ENCODE results near the gene IFNA13.

IFNA13 gene

DNA sequence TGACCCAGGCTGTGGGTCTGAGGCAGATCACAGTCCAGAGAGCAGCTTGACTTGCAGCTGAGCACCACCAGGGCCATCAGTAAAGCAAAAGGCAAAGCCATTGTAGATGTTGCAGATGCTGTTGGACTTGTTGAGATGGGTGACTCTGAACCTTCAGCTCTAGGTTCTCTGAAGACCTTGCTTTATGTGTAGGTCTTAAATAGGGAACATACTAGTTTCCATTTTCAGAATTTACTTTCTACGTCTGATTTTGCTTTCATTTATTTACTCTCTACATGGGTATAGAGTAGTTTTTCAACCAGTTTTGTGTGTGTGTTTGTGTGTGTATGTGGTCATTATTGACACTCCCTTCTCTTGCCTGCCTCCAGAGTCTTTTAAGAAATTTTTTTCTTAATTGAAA, 17.1 kb downstream of the IFNA13 start, which contains the start of gene IFNA6:
IFNA6 (minus strand) TSS at position 101 of the 400 bp plus-strand sequence; CDS start at position 101, 0 bp downstream.
- H3K4me3 ChIP-seq (ENCODE audit: insufficient read length, low read depth): no peak within 1 kb of the TSS
- H3K27me3 ChIP-seq (ENCODE audit: insufficient read depth, insufficient read length): no peaks in the 10 kb centered on the region
- no peaks in the 10 kb centered on the region for H3K36me3 ChIP-seq (ENCODE audit: insufficient read depth, insufficient read length, low read length)
- H3K9ac ChIP-seq (ENCODE audit: insufficient read length, low read depth): no peak within 1 kb of the TSS
- no peaks in the 10 kb centered on the region for H3K9me3 ChIP-seq (ENCODE audit: insufficient read depth, low read length)
- H3K4me1 ChIP-seq (ENCODE audit: insufficient read depth, insufficient read length): no peaks in the 10 kb centered on the region
- no peak for DNase-seq (ENCODE audit: low read depth, low spot score)
- TF ChIP-seq ZNF274 (IDR thresholded peaks at IDR 0.05; ENCODE audit: low read depth, low read length) (no peak), YY1 (IDR thresholded peaks at IDR 0.05; ENCODE audit: insufficient read depth, insufficient read length) (no peak)

DNA sequence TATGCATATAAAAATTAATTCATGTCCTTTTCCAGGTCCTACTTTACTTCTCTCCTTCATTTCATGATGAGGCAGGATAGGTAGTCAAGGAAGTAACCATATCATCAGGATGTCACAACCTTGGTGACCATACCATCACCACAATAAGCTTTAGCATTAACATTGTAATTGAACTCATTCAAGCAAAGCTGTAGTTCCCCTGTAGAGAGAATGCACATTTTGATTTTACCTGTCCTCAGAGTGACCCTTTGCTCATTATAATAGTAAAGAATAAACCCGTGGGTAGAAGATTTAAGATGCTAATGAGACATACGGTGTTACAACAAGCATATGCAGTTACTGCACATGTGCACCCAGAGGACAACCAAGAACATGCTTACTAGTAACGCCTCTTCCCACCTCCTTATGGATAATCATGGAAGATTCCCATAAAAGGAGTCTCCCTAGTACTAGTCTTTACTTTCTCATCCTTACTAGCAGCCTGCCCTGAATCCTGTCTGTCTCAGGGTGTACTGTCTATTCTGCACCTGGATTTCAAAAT, 19.4 kb downstream of the IFNA13 start:
- no peak for DNase-seq (ENCODE audit: low read depth, low spot score)
- Histone ChIP-seq H3K4me1 (ENCODE audit: insufficient read depth, insufficient read length) (no peaks in the 10 kb centered on the region), H3K9ac (ENCODE audit: insufficient read length, low read depth) (no peak overlapping the region), H3K27me3 (ENCODE audit: insufficient read depth, insufficient read length) (no peaks in the 10 kb centered on the region), H3K36me3 (ENCODE audit: insufficient read depth, insufficient read length, low read length) (no peaks in the 10 kb centered on the region), H3K4me3 (ENCODE audit: insufficient read length, low read depth) (no peak overlapping the region), H3K9me3 (ENCODE audit: insufficient read depth, low read length) (no peaks in the 10 kb centered on the region)
- no peak for TF ChIP-seq ZNF274 (IDR thresholded peaks at IDR 0.05; ENCODE audit: low read depth, low read length)
- TF ChIP-seq SUZ12 (IDR thresholded peaks at IDR 0.05; ENCODE audit: extremely low read depth, insufficient read depth, insufficient read length): no peak
- no peak for TF ChIP-seq YY1 (IDR thresholded peaks at IDR 0.05; ENCODE audit: insufficient read depth, insufficient read length)

DNA sequence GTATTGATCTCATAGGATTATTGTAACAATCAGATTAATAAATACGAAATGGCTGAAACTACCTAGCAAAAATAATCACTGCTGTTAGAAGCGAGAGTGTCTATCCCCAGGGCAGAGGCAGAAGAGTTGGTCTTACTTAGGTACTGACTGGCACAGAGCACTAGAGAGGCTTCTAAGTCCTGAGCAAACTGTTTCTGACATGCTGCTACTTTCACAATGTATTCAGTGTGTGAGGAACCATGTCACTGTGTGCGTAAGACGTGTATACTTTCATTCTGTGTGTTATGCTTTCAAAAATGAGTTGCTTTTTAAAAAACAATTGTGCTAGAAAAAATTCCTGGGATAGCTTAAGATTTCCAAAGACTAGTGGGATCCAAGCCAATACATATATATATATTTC, 27.1 kb downstream of the IFNA13 start:
- H3K9ac ChIP-seq (ENCODE audit: insufficient read length, low read depth): no peak overlapping the region

DNA sequence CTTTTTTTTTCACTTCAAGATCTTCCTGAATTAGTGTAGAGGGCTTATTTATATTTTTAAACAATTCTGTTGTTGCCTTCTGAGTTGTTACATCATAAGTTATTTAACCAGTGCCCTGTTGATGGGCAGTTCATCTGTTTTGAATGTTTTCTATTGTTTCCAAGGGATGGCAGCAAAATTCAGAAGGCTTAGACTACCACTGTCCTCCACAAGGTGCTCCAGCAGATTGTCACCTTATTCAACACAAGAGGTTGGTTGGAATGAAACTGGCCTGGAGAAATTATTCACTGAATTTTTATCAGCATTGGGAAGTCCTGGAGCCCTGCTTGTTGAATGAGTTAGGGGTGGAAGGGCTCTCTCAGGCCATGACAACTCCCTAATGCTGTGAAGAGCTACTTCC, 31.4 kb downstream of the IFNA13 start:
- Histone ChIP-seq H3K9me3 (ENCODE audit: insufficient read depth, low read length) (peaks cover 14% of the 10 kb centered on the region; the same call in 1 of the 2 replicates), H3K36me3 (ENCODE audit: insufficient read depth, insufficient read length, low read length) (peaks cover 25% of the 10 kb centered on the region), H3K9ac (ENCODE audit: insufficient read length, low read depth) (no peak overlapping the region), H3K27me3 (ENCODE audit: insufficient read depth, insufficient read length) (no peaks in the 10 kb centered on the region), H3K4me3 (ENCODE audit: insufficient read length, low read depth) (no peak overlapping the region), H3K4me1 (ENCODE audit: insufficient read depth, insufficient read length) (no peaks in the 10 kb centered on the region)
- TF ChIP-seq SUZ12 (IDR thresholded peaks at IDR 0.05; ENCODE audit: extremely low read depth, insufficient read depth, insufficient read length) (no peak), YY1 (IDR thresholded peaks at IDR 0.05; ENCODE audit: insufficient read depth, insufficient read length) (no peak), ZNF274 (IDR thresholded peaks at IDR 0.05; ENCODE audit: low read depth, low read length) (no peak)
- no peak for DNase-seq (ENCODE audit: low read depth, low spot score)

More for the DNA sequence above, 27.1 kb downstream of the IFNA13 start:
- Histone ChIP-seq H3K4me1 (ENCODE audit: insufficient read depth, insufficient read length) (no peaks in the 10 kb centered on the region), H3K36me3 (ENCODE audit: insufficient read depth, insufficient read length, low read length) (no peaks in the 10 kb centered on the region), H3K9me3 (ENCODE audit: insufficient read depth, low read length) (no peaks in the 10 kb centered on the region), H3K4me3 (ENCODE audit: insufficient read length, low read depth) (no peak overlapping the region), H3K27me3 (ENCODE audit: insufficient read depth, insufficient read length) (no peaks in the 10 kb centered on the region)
- DNase-seq (ENCODE audit: low read depth, low spot score): no peak
- TF ChIP-seq SUZ12 (IDR thresholded peaks at IDR 0.05; ENCODE audit: extremely low read depth, insufficient read depth, insufficient read length) (no peak), ZNF274 (IDR thresholded peaks at IDR 0.05; ENCODE audit: low read depth, low read length) (no peak), YY1 (IDR thresholded peaks at IDR 0.05; ENCODE audit: insufficient read depth, insufficient read length) (no peak)

DNA sequence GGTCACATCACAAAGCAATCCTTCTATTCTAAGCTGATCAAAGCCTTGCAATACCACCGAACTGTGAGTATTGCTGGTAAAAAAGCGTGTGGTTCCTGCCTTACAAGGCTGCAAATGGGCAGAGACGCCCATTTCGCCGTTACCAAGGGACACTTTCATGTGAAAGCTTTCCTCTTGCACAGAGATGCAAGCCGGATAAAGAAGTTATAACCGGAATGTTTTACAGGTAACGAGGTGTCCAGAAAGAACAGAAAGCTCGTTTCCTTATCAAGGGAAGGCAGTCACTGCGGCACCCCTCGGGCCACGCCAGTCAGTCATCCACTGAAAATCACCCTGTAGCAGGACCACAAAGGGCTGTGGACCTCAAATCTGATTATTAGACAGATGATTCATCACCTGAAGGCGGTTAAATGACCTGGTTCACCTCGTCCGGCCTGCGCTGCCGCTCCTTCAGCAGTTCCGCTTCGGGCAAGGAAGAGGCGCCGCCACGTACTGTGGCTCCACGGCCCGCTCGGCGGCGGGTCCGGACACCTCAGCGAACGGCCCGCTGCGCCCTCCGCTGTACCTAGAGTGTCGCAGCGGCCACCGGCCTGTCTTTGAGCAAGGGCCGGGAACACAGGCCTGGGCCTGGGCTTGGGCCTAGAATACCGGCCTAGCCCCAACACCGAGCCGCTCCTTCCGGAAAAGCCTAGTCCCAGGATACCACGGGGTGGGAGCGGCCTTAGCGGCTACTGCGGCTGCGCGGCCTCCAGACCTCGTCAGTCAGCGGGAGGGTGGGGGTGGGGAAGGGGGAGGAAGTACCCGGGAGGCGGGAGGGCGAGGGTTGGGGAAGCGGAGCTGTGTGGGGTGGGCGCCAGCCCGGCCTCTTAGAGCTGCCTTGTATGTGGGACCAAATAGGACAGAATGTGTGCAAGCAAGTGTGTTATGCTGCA, 32.9 kb downstream of the IFNA13 start, which contains the start of gene KLHL9:
KLHL9 (minus strand) TSS at position 704 of the 932 bp plus-strand sequence; CDS start at position 159, 545 bp downstream.
- no peaks in the 10 kb centered on the region for H3K4me1 ChIP-seq (ENCODE audit: insufficient read depth, insufficient read length)
- H3K27me3 ChIP-seq (ENCODE audit: insufficient read depth, insufficient read length): no peaks in the 10 kb centered on the region
- peak; percentile 84 for DNase-seq (ENCODE audit: low read depth, low spot score)
- peaks cover 40% of the 10 kb centered on the region for H3K36me3 ChIP-seq (ENCODE audit: insufficient read depth, insufficient read length, low read length)
- peak within 1 kb of the TSS; percentile 87 for H3K4me3 ChIP-seq (ENCODE audit: insufficient read length, low read depth)
- peak within 1 kb of the TSS; percentile 94 for H3K9ac ChIP-seq (ENCODE audit: insufficient read length, low read depth)
- peaks cover 14% of the 10 kb centered on the region; the same call in 1 of the 2 replicates for H3K9me3 ChIP-seq (ENCODE audit: insufficient read depth, low read length)
- no peak for TF ChIP-seq SUZ12 (IDR thresholded peaks at IDR 0.05; ENCODE audit: extremely low read depth, insufficient read depth, insufficient read length)
- no peak for TF ChIP-seq YY1 (IDR thresholded peaks at IDR 0.05; ENCODE audit: insufficient read depth, insufficient read length)
- no peak for TF ChIP-seq ZNF274 (IDR thresholded peaks at IDR 0.05; ENCODE audit: low read depth, low read length)

DNA sequence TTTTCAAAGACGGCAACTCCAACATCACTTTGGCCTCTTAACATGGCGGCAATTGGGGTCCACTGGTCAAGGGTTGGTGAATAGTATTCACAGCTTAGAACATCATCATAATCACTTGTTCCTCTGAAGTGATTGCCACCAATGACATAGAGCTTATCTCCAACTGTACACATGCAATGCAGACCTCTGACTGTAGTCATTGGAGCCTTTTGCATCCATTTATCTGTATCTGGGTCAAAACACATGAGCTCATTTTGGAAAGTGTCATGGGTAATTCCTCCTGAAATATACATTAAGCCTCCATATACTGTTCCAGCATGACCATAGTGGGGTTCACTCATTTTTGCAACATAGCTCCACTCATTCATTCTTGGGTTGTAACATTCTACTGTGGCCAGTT, 34.6 kb downstream of the IFNA13 start:
- Histone ChIP-seq H3K4me1 (ENCODE audit: insufficient read depth, insufficient read length) (no peaks in the 10 kb centered on the region), H3K9me3 (ENCODE audit: insufficient read depth, low read length) (peaks cover 14% of the 10 kb centered on the region; the same call in 1 of the 2 replicates), H3K36me3 (ENCODE audit: insufficient read depth, insufficient read length, low read length) (peaks cover 53% of the 10 kb centered on the region), H3K9ac (ENCODE audit: insufficient read length, low read depth) (no peak overlapping the region), H3K4me3 (ENCODE audit: insufficient read length, low read depth) (peak overlapping the region; percentile 6), H3K27me3 (ENCODE audit: insufficient read depth, insufficient read length) (no peaks in the 10 kb centered on the region)
- no peak for TF ChIP-seq SUZ12 (IDR thresholded peaks at IDR 0.05; ENCODE audit: extremely low read depth, insufficient read depth, insufficient read length)
- no peak for TF ChIP-seq ZNF274 (IDR thresholded peaks at IDR 0.05; ENCODE audit: low read depth, low read length)
- no peak for TF ChIP-seq YY1 (IDR thresholded peaks at IDR 0.05; ENCODE audit: insufficient read depth, insufficient read length)
- DNase-seq (ENCODE audit: low read depth, low spot score): no peak
